Measurements from ENCODE around the gene HHIPL1. TPM values are rescaled to one million over a fixed set of nuclear protein-coding genes. Genes with fewer than 3 reads are reported as not detected.

The HHIPL1 gene
- total RNA-seq, 2 donors from 2014 or later, result 0.12 to 0.21 TPM

Other genes with a start within 250 kb of the HHIPL1 start
- gene SETD3, start 164.3 kb upstream of the HHIPL1 start, total RNA-seq, result 10 to 100 TPM; 38.2 to 47.6 TPM
- 100 to 1,000 TPM; 138 to 141 TPM for gene CCNK, start 163.7 kb upstream of the HHIPL1 start, total RNA-seq
- gene CCDC85C, start 40.9 kb upstream of the HHIPL1 start, total RNA-seq, result 1 to 10 TPM; 8.3 to 9.3 TPM
- gene CYP46A1, start 39.2 kb downstream of the HHIPL1 start, total RNA-seq, result under 1 TPM; 0.15 to 0.29 TPM
- under 1 TPM in 1 of 2 donors, not detected in 1; 0.27 TPM for gene EML1, start 148.3 kb downstream of the HHIPL1 start, total RNA-seq

Data from T-helper 17 cell (primary cell).